ENCODE results near the gene PALS1.
"Not testable (repeated sequence)": the region's sequence is repeated elsewhere in the genome, so short reads cannot be mapped to it uniquely, and the experiment has no call there.

Gene PALS1

GRCh38 chr14:67263499-67264149, 22.4 kb downstream of the PALS1 start:
- DNase-seq, result no peak

- no peak for DNase-seq
These were observed 23.9 kb downstream of the PALS1 start for GRCh38 chr14:67265131-67265530.

- DNase-seq, result no peak
These were observed 26.5 kb downstream of the PALS1 start for GRCh38 chr14:67267576-67268328.

- no peak for DNase-seq
These were observed 27.4 kb downstream of the PALS1 start for GRCh38 chr14:67268426-67269150.

GRCh38 chr14:67269298-67270060, 28.2 kb downstream of the PALS1 start:
- DNase-seq, result no peak

GRCh38 chr14:67270145-67270753, 29.0 kb downstream of the PALS1 start:
- no peak for DNase-seq

- no peak for DNase-seq
These were observed 29.7 kb downstream of the PALS1 start for GRCh38 chr14:67270933-67271332.

- DNase-seq, result not testable (repeated sequence)
These were observed 32.0 kb downstream of the PALS1 start for GRCh38 chr14:67273281-67273680.

GRCh38 chr14:67276131-67276530, 34.9 kb downstream of the PALS1 start:
- no peak for DNase-seq

GRCh38 chr14:67280506-67280905, 39.3 kb downstream of the PALS1 start:
- no peak for DNase-seq

GRCh38 chr14:67285876-67286452, 44.7 kb downstream of the PALS1 start:
- DNase-seq, result peak; percentile 50

Measured in NCI-H2107 (cell line).